GM20000 (cell line): ENCODE measurements around the gene SPNS2.
"Not testable (repeated sequence)": the region's sequence is repeated elsewhere in the genome, so short reads cannot be mapped to it uniquely, and the experiment has no call there.

Experiments used
- DNase-seq: peaks from one replicate; pipeline ENCODE4 v3.0.0; 2012; ENCODE audit warnings: low spot score
- CTCF ChIP-seq: IDR thresholded peaks from 2 replicates; pipeline ENCODE4 v1.5.1; 2012; ENCODE audit warnings: mild to moderate bottlenecking, control low read depth; ENCODE audit errors: extremely low read depth, missing control alignments

SPNS2 gene

GRCh38 chr17:4574448-4575045 is 75.9 kb downstream of the SPNS2 start:
- no peak for DNase-seq
- TF ChIP-seq CTCF, result no peak

GRCh38 chr17:4576161-4576558 is 77.5 kb downstream of the SPNS2 start:
- no peak for DNase-seq
- TF ChIP-seq CTCF, result no peak

GRCh38 chr17:4576729-4577322 is 78.1 kb downstream of the SPNS2 start:
- no peak for DNase-seq
- TF ChIP-seq CTCF, result no peak

- no peak for DNase-seq
- TF ChIP-seq CTCF, result no peak
Observed at GRCh38 chr17:4577386-4577993, 78.8 kb downstream of the SPNS2 start.

GRCh38 chr17:4578349-4578748 is 79.7 kb downstream of the SPNS2 start:
- not testable (repeated sequence) for DNase-seq

GRCh38 chr17:4579678-4580077 is 81.0 kb downstream of the SPNS2 start:
- no peak for DNase-seq
- TF ChIP-seq CTCF, result no peak

GRCh38 chr17:4580291-4580690 is 81.6 kb downstream of the SPNS2 start:
- DNase-seq, result no peak
- TF ChIP-seq CTCF, result no peak

GRCh38 chr17:4582101-4582501 is 83.4 kb downstream of the SPNS2 start:
- TF ChIP-seq CTCF, result no peak
- DNase-seq, result no peak
